DND-41 (cell line): Measurements from ENCODE around the gene NKAIN2.
"Not testable (repeated sequence)": the region's sequence is repeated elsewhere in the genome, so short reads cannot be mapped to it uniquely, and the experiment has no call there.

ENCODE experiments used
- ATAC-seq: fragments of 200-7000 bp; cut with Tn5 transposase; 3 replicates; pipeline ENCODE4 v1.9.1; 2021; ENCODE audit warnings: low read depth; ENCODE audit not compliant: insufficient read depth
- DNase-seq: peaks from one replicate; pipeline ENCODE4 v3.0.0-alpha.2; 2020
- H2AFZ ChIP-seq: 2 replicates; pipeline ENCODE4 v1.6.0; 2012; ENCODE audit warnings: low read depth, low read length
- H3K27ac ChIP-seq: 2 replicates; pipeline ENCODE4 v1.5.1; 2012; ENCODE audit warnings: low read length, inconsistent platforms
- H3K27me3 ChIP-seq: fragments of 200-600 bp; sonication (generic); 2 replicates; pipeline ENCODE4 v1.6.0; 2012; ENCODE audit warnings: low read length, mild to moderate bottlenecking, inconsistent platforms; ENCODE audit not compliant: insufficient read depth, poor library complexity
- H3K36me3 ChIP-seq: 2 replicates; pipeline ENCODE4 v1.5.1; 2012; ENCODE audit warnings: low read length, inconsistent platforms; ENCODE audit not compliant: insufficient read depth
- H3K4me1 ChIP-seq: 2 replicates; pipeline ENCODE4 v1.5.1; 2012; ENCODE audit warnings: mild to moderate bottlenecking, low read length; ENCODE audit not compliant: insufficient read depth
- H3K4me2 ChIP-seq: 2 replicates; pipeline ENCODE4 v1.6.0; 2012; ENCODE audit warnings: mild to moderate bottlenecking, moderate library complexity, low read length, inconsistent platforms; ENCODE audit not compliant: insufficient read depth
- H3K4me3 ChIP-seq, 2 experiments: fragments of 200-600 bp in 1 of 2; shearing (Covaris generic) in 1 of 2; 2 replicates each; pipeline ENCODE4 v1.5.1; 2012 to 2016; ENCODE audit warnings: inconsistent platforms in 2 of 2, low read length in 2 of 2, mild to moderate bottlenecking in 2 of 2, low read depth in 1 of 2, moderate library complexity in 1 of 2
- H3K79me2 ChIP-seq: 2 replicates; pipeline ENCODE4 v1.6.0; 2012; ENCODE audit warnings: low read length, inconsistent platforms; ENCODE audit not compliant: insufficient read depth
- H3K9ac ChIP-seq: 2 replicates; pipeline ENCODE4 v1.6.0; 2012; ENCODE audit warnings: low read depth, mild to moderate bottlenecking, inconsistent platforms, low read length, moderate library complexity
- H3K9me3 ChIP-seq: 2 replicates; pipeline ENCODE4 v1.5.1; 2012; ENCODE audit warnings: low read length, moderate library complexity, mild to moderate bottlenecking, inconsistent platforms; ENCODE audit not compliant: insufficient read depth, severe bottlenecking
- H4K20me1 ChIP-seq: 2 replicates; pipeline ENCODE4 v1.6.0; 2012; ENCODE audit warnings: low read length; ENCODE audit not compliant: insufficient read depth
- CTCF ChIP-seq: IDR thresholded peaks from 2 replicates; pipeline ENCODE4 v1.5.1; 2012; ENCODE audit warnings: borderline replicate concordance, low read length, moderate library complexity, mild to moderate bottlenecking; ENCODE audit not compliant: poor library complexity, severe bottlenecking; ENCODE audit errors: extremely low read depth
- EZH2 ChIP-seq: IDR thresholded peaks from 3 replicates; pipeline ENCODE4 v1.6.1; 2012; ENCODE audit warnings: borderline replicate concordance, low read depth, mild to moderate bottlenecking, moderate library complexity, low read length, inconsistent platforms; ENCODE audit not compliant: severe bottlenecking

Gene NKAIN2

GRCh38 chr6:124389127-124389526, 585.5 kb downstream of the NKAIN2 start:
- DNase-seq (no peak), ATAC-seq (no peak)
- no peaks in the 10 kb centered on the region for H3K27me3 ChIP-seq
- H3K9me3 ChIP-seq, result no peaks in the 10 kb centered on the region
- no peak overlapping the region for H3K9ac ChIP-seq
- TF ChIP-seq EZH2, result no peak
- no peak for TF ChIP-seq CTCF
- H3K4me2 ChIP-seq, result no peak overlapping the region
- H3K4me3 ChIP-seq, result no peak overlapping the region
- H3K27ac ChIP-seq, result no peak overlapping the region
- no peaks in the 10 kb centered on the region for H3K36me3 ChIP-seq
- no peaks in the 10 kb centered on the region for H3K79me2 ChIP-seq
- H2AFZ ChIP-seq, result no peak overlapping the region
- H4K20me1 ChIP-seq, result no peaks in the 10 kb centered on the region
- H3K4me1 ChIP-seq, result no peaks in the 10 kb centered on the region

GRCh38 chr6:124393536-124393935, 589.9 kb downstream of the NKAIN2 start:
- H3K4me1 ChIP-seq, result no peaks in the 10 kb centered on the region
- H3K36me3 ChIP-seq, result no peaks in the 10 kb centered on the region
- ATAC-seq, result no peak
- no peak overlapping the region for H3K4me3 ChIP-seq
- H3K4me2 ChIP-seq, result no peak overlapping the region
- no peaks in the 10 kb centered on the region for H3K9me3 ChIP-seq
- DNase-seq, result no peak
- H3K79me2 ChIP-seq, result no peaks in the 10 kb centered on the region
- no peaks in the 10 kb centered on the region for H4K20me1 ChIP-seq
- no peak for TF ChIP-seq EZH2
- TF ChIP-seq CTCF, result no peak
- no peaks in the 10 kb centered on the region for H3K27me3 ChIP-seq
- H3K9ac ChIP-seq, result no peak overlapping the region
- H3K27ac ChIP-seq, result no peak overlapping the region
- H2AFZ ChIP-seq, result no peak overlapping the region

GRCh38 chr6:124396361-124396760, 592.7 kb downstream of the NKAIN2 start:
- no peaks in the 10 kb centered on the region for H3K79me2 ChIP-seq
- no peak overlapping the region for H3K4me2 ChIP-seq
- no peak overlapping the region for H3K27ac ChIP-seq
- no peak overlapping the region for H2AFZ ChIP-seq
- no peak overlapping the region for H3K4me3 ChIP-seq
- TF ChIP-seq EZH2 (no peak), CTCF (no peak)
- ATAC-seq (no peak), DNase-seq (no peak)
- no peak overlapping the region for H3K9ac ChIP-seq
- no peaks in the 10 kb centered on the region for H3K9me3 ChIP-seq
- H3K4me1 ChIP-seq, result no peaks in the 10 kb centered on the region
- no peaks in the 10 kb centered on the region for H3K27me3 ChIP-seq
- H3K36me3 ChIP-seq, result no peaks in the 10 kb centered on the region
- no peaks in the 10 kb centered on the region for H4K20me1 ChIP-seq

GRCh38 chr6:124400261-124400999, 596.8 kb downstream of the NKAIN2 start:
- Histone ChIP-seq H3K36me3 (no peaks in the 10 kb centered on the region), H3K9ac (no peak overlapping the region), H3K79me2 (no peaks in the 10 kb centered on the region), H3K4me3 (no peak overlapping the region), H3K27me3 (no peaks in the 10 kb centered on the region), H3K4me1 (no peaks in the 10 kb centered on the region), H3K27ac (no peak overlapping the region), H4K20me1 (no peaks in the 10 kb centered on the region), H2AFZ (no peak overlapping the region), H3K9me3 (no peaks in the 10 kb centered on the region), H3K4me2 (no peak overlapping the region)
- DNase-seq, result no peak
- ATAC-seq, result no peak
- TF ChIP-seq EZH2, result no peak

GRCh38 chr6:124410425-124410824, 606.8 kb downstream of the NKAIN2 start:
- H3K27ac ChIP-seq, DNase-seq, H3K36me3 ChIP-seq, H3K4me1 ChIP-seq, H3K27me3 ChIP-seq, H4K20me1 ChIP-seq, H3K79me2 ChIP-seq, H3K4me2 ChIP-seq, H3K9ac ChIP-seq, H3K4me3 ChIP-seq, ATAC-seq, H3K9me3 ChIP-seq, H2AFZ ChIP-seq: not testable (repeated sequence)

GRCh38 chr6:124412657-124413056, 609.0 kb downstream of the NKAIN2 start:
- H2AFZ ChIP-seq, H3K4me2 ChIP-seq, H3K4me3 ChIP-seq, H3K9ac ChIP-seq, H3K4me1 ChIP-seq, H4K20me1 ChIP-seq, ATAC-seq, H3K36me3 ChIP-seq, H3K27ac ChIP-seq, H3K27me3 ChIP-seq, H3K79me2 ChIP-seq, DNase-seq, H3K9me3 ChIP-seq: not testable (repeated sequence)
